ENCODE measurements around the gene RALY.

DNA sequence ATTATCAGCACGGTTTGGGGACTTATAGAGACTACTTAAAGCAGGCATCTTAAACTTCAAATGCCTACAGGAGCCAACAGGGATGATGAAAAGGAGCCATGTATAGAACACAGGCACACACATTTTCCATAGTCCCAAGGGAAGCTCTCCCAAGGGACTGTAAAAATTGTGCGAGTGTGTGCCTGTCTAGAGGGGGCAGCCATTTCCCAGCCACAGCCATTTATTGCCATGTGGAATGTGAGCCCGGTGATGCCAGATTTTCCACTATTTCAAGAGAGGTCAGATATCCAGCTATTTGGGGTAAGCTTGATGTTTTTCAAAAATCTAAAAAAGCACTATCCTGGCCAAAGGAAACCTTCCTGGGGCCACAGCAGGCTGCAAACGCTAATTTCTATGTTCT, 24.1 kb upstream of the RALY start:
- no peak for TF ChIP-seq POLR2A (IDR thresholded peaks at IDR 0.05)
- TF ChIP-seq, protein P1, sequence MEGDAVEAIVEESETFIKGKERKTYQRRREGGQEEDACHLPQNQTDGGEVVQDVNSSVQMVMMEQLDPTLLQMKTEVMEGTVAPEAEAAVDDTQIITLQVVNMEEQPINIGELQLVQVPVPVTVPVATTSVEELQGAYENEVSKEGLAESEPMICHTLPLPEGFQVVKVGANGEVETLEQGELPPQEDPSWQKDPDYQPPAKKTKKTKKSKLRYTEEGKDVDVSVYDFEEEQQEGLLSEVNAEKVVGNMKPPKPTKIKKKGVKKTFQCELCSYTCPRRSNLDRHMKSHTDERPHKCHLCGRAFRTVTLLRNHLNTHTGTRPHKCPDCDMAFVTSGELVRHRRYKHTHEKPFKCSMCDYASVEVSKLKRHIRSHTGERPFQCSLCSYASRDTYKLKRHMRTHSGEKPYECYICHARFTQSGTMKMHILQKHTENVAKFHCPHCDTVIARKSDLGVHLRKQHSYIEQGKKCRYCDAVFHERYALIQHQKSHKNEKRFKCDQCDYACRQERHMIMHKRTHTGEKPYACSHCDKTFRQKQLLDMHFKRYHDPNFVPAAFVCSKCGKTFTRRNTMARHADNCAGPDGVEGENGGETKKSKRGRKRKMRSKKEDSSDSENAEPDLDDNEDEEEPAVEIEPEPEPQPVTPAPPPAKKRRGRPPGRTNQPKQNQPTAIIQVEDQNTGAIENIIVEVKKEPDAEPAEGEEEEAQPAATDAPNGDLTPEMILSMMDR (IDR thresholded peaks at IDR 0.05) = no peak

Data from body of pancreas (tissue), 4 donors.